ENCODE data around the gene METTL24. TPM values are rescaled to one million over a fixed set of nuclear protein-coding genes. Genes with fewer than 3 reads are reported as not detected.

The METTL24 gene
- total and polyA plus RNA-seq, 10 of the 15 experiments (the other 5 are each of a cell fraction or from before 2014, with no cell fraction given), result 0.20 TPM; not detected in 9

Other genes starting within 250 kb of the METTL24 start
- 1.7 and 2.1 TPM in 2 replicates for gene WASF1, start 178.7 kb downstream of the METTL24 start, total RNA-seq (2014; rRNA removed)
- gene WASF1, start 178.7 kb downstream of the METTL24 start, total RNA-seq (2014; rRNA removed; fragmentation: Illumina TruSeq; extraction: Trizol), result 4.1 TPM in 2 replicates
- gene WASF1, start 178.7 kb downstream of the METTL24 start, total RNA-seq (2021), result 5.5 and 7.7 TPM in 2 replicates
- 1.3 and 1.5 TPM in 2 replicates for gene WASF1, start 178.7 kb downstream of the METTL24 start, polyA plus RNA-seq (2011; rRNA removed)
- gene WASF1, start 178.7 kb downstream of the METTL24 start, polyA plus RNA-seq (2014; fragmentation: Illumina TruSeq; extraction: Trizol), result 10.2 and 11.8 TPM in 2 replicates
- 1 to 10 TPM; 1.7 to 3.5 TPM for gene WASF1, start 178.7 kb downstream of the METTL24 start, polyA plus RNA-seq (2014; fragmentation: Nextera tagmentation; extraction: Ambion mirVana)
- 5.0 TPM in 2 replicates for gene WASF1, start 178.7 kb downstream of the METTL24 start, polyA plus RNA-seq (2014; rRNA removed)
- gene WASF1, start 178.7 kb downstream of the METTL24 start, polyA plus RNA-seq (2016; fragmentation: Nextera tagmentation; extraction: Ambion mirVana), result 1 to 10 TPM; 8.7 to 9.7 TPM
- 22.0 and 25.7 TPM in 2 replicates for gene CDC40, start 177.9 kb downstream of the METTL24 start, total RNA-seq (2014; rRNA removed)
- gene CDC40, start 177.9 kb downstream of the METTL24 start, total RNA-seq (2014; rRNA removed; fragmentation: Illumina TruSeq; extraction: Trizol), result 35.5 and 36.2 TPM in 2 replicates
- 23.0 and 25.0 TPM in 2 replicates for gene CDC40, start 177.9 kb downstream of the METTL24 start, total RNA-seq (2021)
- 31.3 and 61.9 TPM in 2 replicates for gene CDC40, start 177.9 kb downstream of the METTL24 start, polyA plus RNA-seq (2011; rRNA removed)
- gene CDC40, start 177.9 kb downstream of the METTL24 start, polyA plus RNA-seq (2014; fragmentation: Illumina TruSeq; extraction: Trizol), result 27.3 and 37.3 TPM in 2 replicates
- gene CDC40, start 177.9 kb downstream of the METTL24 start, polyA plus RNA-seq (2014; fragmentation: Nextera tagmentation; extraction: Ambion mirVana), result 10 to 100 TPM; 24.5 to 28.1 TPM
- gene CDC40, start 177.9 kb downstream of the METTL24 start, polyA plus RNA-seq (2014; rRNA removed), result 14.1 and 20.1 TPM in 2 replicates
- gene CDC40, start 177.9 kb downstream of the METTL24 start, polyA plus RNA-seq (2016; fragmentation: Nextera tagmentation; extraction: Ambion mirVana), result 10 to 100 TPM; 24.1 to 27.2 TPM
- not detected in 2 replicates for gene DDO, start 57.2 kb upstream of the METTL24 start, total RNA-seq (2014; rRNA removed)
- not detected in 2 replicates for gene DDO, start 57.2 kb upstream of the METTL24 start, total RNA-seq (2014; rRNA removed; fragmentation: Illumina TruSeq; extraction: Trizol)
- 0.13 TPM in 1 of 2 replicates, not detected in the other for gene DDO, start 57.2 kb upstream of the METTL24 start, total RNA-seq (2021)
- 0.14 and 0.24 TPM in 2 replicates for gene DDO, start 57.2 kb upstream of the METTL24 start, polyA plus RNA-seq (2011; rRNA removed)
- 0.04 TPM in 1 of 2 replicates, not detected in the other for gene DDO, start 57.2 kb upstream of the METTL24 start, polyA plus RNA-seq (2014; fragmentation: Illumina TruSeq; extraction: Trizol)
- gene DDO, start 57.2 kb upstream of the METTL24 start, polyA plus RNA-seq (2014; fragmentation: Nextera tagmentation; extraction: Ambion mirVana), result not detected
- 0.05 TPM in 1 of 2 replicates, not detected in the other for gene DDO, start 57.2 kb upstream of the METTL24 start, polyA plus RNA-seq (2014; rRNA removed)
- gene DDO, start 57.2 kb upstream of the METTL24 start, polyA plus RNA-seq (2016; fragmentation: Nextera tagmentation; extraction: Ambion mirVana), result not detected
- not detected in 2 replicates for gene SLC22A16, start 118.3 kb upstream of the METTL24 start, total RNA-seq (2014; rRNA removed)
- gene SLC22A16, start 118.3 kb upstream of the METTL24 start, total RNA-seq (2014; rRNA removed; fragmentation: Illumina TruSeq; extraction: Trizol), result not detected in 2 replicates
- gene SLC22A16, start 118.3 kb upstream of the METTL24 start, total RNA-seq (2021), result not detected in 2 replicates
- not detected in 2 replicates for gene SLC22A16, start 118.3 kb upstream of the METTL24 start, polyA plus RNA-seq (2011; rRNA removed)
- gene SLC22A16, start 118.3 kb upstream of the METTL24 start, polyA plus RNA-seq (2014; fragmentation: Illumina TruSeq; extraction: Trizol), result not detected in 2 replicates
- gene SLC22A16, start 118.3 kb upstream of the METTL24 start, polyA plus RNA-seq (2014; fragmentation: Nextera tagmentation; extraction: Ambion mirVana), result not detected
- gene SLC22A16, start 118.3 kb upstream of the METTL24 start, polyA plus RNA-seq (2014; rRNA removed), result not detected in 2 replicates
- not detected for gene SLC22A16, start 118.3 kb upstream of the METTL24 start, polyA plus RNA-seq (2016; fragmentation: Nextera tagmentation; extraction: Ambion mirVana)

Data from GM12878 (cell line).